NB4 (cell line): ENCODE results near the gene FPGS.

ENCODE experiments used
- DNase-seq: peaks from one replicate; pipeline ENCODE4 v3.0.0; 2010; ENCODE audit warnings: low read depth
- H3K4me3 ChIP-seq: one replicate; pipeline ENCODE4 v1.5.1; 2011; ENCODE audit warnings: mild to moderate bottlenecking, low read depth, low read length, moderate library complexity
- MYC ChIP-seq: IDR thresholded peaks from 2 replicates; pipeline ENCODE4 v1.6.1; 2011; ENCODE audit warnings: low read depth, low read length
- POLR2A ChIP-seq: IDR thresholded peaks from 2 replicates; pipeline ENCODE4 v1.6.1; 2011; ENCODE audit warnings: mild to moderate bottlenecking; ENCODE audit not compliant: insufficient read length; ENCODE audit errors: extremely low read depth
- TF ChIP-seq, protein P1 (sequence below): IDR thresholded peaks from 2 replicates; pipeline ENCODE4 v1.6.1; 2011; ENCODE audit warnings: low read depth, low read length
- TF ChIP-seq, protein P2 (sequence below): IDR thresholded peaks from one replicate; pipeline ENCODE4 v1.5.1; 2012; ENCODE audit warnings: low read depth, low read length

Gene FPGS

DNA sequence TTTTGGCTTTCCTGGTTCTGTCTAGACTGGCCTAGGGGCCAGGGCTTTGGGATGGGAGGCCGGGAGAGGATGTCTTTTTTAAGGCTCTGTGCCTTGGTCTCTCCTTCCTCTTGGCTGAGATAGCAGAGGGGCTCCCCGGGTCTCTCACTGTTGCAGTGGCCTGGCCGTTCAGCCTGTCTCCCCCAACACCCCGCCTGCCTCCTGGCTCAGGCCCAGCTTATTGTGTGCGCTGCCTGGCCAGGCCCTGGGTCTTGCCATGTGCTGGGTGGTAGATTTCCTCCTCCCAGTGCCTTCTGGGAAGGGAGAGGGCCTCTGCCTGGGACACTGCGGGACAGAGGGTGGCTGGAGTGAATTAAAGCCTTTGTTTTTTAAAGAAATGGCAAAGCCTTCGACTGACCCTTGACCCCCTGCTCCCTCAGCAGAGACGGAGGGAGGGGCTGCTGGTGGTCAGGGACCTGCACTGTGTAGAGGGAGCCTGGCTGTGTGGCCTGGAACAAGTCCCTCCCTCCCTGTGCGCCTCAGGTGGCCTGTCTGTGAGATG, 11.1 kb downstream of the FPGS start:
- TF ChIP-seq MYC, result no peak
- no peak overlapping the region for H3K4me3 ChIP-seq
- DNase-seq, result no peak

DNA sequence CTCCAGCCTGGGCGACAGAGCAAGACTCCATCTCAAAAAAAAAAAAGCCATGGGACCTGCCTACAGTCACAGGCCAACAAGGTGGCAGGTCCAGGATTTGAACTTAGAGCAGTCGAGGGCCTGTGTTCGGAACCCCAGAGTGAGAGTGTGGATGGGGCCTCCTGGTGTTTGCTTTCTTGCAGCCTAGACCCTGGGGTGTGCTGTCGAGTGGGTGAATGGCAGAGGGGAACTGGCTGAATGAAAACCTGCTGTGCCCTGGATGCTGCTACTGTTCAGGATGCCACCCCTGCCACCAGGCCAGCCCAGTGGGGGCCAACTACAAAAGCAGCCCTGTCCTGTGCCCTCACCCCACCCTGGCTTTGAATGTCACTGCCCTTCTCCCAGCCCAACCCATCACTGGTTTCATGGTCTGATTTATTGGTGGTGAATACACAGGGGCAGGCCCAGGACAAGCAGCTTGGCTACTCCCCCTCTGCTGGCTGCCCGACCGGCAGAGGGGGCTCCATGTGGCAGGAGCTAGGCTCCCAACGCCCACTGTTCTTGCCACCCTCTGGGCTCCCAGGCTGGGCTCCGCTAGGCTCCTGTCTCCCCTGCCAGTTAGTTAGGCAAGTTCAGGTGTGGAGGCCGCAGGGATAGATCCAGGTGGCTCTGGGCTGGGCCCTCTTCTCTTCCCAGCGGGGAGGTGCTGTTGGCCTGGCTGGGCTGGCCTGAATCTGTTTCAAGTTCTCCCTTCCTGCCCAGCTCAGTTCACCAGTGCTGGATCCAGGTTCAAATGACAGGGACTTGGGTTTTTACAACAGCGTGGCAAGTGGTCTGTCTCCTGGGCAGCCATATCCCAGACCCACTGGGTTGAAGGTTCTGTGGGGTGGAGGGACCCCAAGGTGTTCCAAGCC, 12.2 kb downstream of the FPGS start:
- TF ChIP-seq MYC, result no peak
- TF ChIP-seq, protein P1, sequence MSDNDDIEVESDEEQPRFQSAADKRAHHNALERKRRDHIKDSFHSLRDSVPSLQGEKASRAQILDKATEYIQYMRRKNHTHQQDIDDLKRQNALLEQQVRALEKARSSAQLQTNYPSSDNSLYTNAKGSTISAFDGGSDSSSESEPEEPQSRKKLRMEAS, result no peak
- TF ChIP-seq, protein P2, sequence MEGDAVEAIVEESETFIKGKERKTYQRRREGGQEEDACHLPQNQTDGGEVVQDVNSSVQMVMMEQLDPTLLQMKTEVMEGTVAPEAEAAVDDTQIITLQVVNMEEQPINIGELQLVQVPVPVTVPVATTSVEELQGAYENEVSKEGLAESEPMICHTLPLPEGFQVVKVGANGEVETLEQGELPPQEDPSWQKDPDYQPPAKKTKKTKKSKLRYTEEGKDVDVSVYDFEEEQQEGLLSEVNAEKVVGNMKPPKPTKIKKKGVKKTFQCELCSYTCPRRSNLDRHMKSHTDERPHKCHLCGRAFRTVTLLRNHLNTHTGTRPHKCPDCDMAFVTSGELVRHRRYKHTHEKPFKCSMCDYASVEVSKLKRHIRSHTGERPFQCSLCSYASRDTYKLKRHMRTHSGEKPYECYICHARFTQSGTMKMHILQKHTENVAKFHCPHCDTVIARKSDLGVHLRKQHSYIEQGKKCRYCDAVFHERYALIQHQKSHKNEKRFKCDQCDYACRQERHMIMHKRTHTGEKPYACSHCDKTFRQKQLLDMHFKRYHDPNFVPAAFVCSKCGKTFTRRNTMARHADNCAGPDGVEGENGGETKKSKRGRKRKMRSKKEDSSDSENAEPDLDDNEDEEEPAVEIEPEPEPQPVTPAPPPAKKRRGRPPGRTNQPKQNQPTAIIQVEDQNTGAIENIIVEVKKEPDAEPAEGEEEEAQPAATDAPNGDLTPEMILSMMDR, result no peak
- no peak for TF ChIP-seq POLR2A
- DNase-seq, result no peak
- no peak overlapping the region for H3K4me3 ChIP-seq

DNA sequence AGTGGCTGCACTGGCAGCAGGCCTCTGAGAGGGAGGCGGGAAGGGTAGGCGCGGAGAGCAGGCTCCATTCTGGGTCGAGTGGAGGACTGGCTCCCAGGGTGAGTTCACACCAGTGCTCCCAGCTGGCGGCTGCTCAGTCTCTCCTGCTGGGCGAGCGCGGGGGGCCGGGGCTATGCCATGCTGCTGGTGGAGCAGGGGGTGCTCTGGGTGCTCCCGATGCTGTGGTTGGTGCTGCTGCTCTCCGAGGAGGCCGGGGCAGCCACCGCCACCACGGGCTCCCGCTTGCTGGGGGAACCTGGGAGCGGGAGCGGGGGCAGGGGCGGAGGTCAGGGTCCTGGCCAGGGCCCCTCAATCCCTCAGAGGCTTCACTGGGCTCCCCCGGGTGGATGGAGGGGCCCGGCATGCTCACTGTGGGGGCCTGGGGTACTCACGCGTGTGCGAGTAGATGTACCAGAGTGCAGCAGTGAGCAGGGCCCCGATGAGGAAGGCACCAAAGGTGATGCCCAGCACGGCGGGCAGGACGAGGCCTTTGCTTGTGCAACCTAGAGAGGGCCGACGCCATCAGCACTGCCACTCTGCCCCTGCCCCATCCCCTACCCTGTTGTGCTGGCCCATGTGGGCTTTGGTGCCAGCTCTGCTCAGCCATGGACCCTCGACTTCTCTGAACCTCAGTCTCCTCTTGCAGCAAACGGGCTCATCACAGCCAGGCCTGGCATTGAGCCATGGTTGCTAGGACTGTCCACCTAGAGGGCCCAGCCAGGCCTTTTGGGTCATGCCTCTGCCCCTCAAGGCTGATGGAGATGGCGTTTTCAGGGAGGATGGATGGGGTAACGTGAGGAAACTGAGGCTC, 13.1 kb downstream of the FPGS start:
- TF ChIP-seq, protein P2, result no peak
- TF ChIP-seq POLR2A, result no peak
- no peak for TF ChIP-seq MYC
- TF ChIP-seq, protein P1, result no peak
- no peak for DNase-seq
- H3K4me3 ChIP-seq, result no peak overlapping the region

DNA sequence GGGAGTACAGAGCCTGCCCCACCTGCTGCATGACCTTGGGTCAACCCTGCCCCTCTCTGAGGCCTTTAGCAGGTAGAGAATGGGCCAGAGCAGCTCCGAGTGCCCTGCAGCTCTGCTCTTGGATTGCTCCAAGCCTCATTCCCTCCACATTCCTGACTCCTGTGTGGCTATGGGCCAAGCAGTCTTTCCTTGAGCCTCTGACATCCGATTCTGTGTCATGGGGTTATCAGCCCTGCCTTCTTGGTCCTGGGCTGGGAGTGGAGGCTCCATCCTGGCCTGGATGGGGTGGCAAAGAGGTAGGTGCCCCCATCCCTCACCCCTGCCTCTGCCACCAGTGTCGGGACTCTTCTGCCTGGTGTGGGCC, 13.7 kb downstream of the FPGS start:
- TF ChIP-seq, protein P1, result no peak
- TF ChIP-seq POLR2A (no peak), MYC (no peak)
- TF ChIP-seq, protein P2, result no peak
- no peak overlapping the region for H3K4me3 ChIP-seq
- no peak for DNase-seq

DNA sequence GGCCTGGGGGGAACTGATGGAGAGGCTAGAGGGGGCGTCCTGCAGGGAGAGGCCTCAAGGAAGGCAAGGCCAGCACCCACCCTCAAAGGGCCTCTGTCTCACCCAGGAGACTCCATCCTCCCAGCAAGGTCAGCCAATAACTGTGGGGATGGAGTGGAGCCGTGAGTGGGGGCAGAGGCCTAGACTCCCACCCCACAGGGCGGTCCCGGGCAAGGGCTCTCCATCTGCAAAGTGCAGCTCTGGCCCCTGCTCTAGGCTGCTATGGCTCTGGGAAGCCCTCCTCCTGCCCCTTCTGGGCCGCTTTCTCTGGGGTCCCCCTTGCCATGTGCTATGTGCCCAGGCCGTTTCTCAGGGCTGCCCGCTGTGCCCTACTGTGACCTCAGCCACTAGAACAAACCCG, 14.0 kb downstream of the FPGS start:
- H3K4me3 ChIP-seq, result no peak overlapping the region
- DNase-seq, result no peak
- TF ChIP-seq, protein P2, result no peak
- TF ChIP-seq MYC, result no peak
- TF ChIP-seq POLR2A, result no peak
- TF ChIP-seq, protein P1, result no peak

DNA sequence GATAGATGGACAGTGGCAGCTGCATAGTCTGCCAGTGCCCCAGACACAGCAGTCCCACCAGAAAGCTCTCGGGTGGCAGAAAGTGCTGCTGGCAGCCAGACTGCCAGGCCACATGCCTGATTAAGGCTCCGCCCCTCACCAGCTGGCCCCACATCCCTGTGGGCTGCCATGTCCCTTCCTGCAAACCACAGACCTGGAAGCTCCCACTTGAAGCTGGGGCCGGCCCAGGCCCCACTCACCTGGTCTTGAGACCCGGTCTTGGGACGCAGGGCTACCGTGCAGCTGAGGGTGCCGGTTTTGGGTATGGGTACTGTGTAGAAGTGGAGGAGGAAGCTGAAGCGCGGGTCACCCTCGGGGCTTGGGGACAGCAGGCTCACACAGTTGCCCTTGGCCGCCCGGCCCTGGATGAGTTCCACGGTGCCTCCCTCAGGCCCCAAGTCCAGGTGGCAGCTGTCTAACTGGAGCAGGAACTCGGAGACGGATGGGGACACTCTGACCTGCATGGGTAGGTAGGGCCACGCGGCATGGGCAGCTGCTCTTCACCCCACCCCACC, 15.3 kb downstream of the FPGS start:
- TF ChIP-seq, protein P2, result no peak
- TF ChIP-seq, protein P1, result no peak
- TF ChIP-seq MYC (no peak), POLR2A (no peak)
- H3K4me3 ChIP-seq, result no peak overlapping the region
- no peak for DNase-seq
